ENCODE data around the gene ATP13A3.

DNA sequence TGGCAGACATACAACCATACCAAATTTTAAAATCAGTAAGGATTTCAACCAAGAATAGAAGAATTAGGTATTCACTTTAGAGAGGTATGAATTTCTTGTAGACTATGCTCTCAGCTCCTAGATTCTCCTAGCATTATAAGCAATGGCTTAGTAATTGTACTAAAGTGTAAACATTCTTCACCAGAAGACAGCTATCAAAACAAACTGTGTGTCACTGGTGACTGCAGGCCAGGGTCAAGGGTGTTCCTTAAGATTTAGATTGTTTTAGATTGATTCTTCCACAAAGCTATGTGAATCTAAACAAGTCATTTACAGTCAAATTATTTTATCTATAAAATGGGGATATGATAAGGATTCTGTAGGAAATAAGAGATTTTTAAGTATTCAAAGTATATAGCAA, 64.6 kb downstream of the ATP13A3 start:
- TF ChIP-seq, protein P1, sequence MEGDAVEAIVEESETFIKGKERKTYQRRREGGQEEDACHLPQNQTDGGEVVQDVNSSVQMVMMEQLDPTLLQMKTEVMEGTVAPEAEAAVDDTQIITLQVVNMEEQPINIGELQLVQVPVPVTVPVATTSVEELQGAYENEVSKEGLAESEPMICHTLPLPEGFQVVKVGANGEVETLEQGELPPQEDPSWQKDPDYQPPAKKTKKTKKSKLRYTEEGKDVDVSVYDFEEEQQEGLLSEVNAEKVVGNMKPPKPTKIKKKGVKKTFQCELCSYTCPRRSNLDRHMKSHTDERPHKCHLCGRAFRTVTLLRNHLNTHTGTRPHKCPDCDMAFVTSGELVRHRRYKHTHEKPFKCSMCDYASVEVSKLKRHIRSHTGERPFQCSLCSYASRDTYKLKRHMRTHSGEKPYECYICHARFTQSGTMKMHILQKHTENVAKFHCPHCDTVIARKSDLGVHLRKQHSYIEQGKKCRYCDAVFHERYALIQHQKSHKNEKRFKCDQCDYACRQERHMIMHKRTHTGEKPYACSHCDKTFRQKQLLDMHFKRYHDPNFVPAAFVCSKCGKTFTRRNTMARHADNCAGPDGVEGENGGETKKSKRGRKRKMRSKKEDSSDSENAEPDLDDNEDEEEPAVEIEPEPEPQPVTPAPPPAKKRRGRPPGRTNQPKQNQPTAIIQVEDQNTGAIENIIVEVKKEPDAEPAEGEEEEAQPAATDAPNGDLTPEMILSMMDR (IDR thresholded peaks at IDR 0.05), result no peak
- no peak for TF ChIP-seq POLR2A (IDR thresholded peaks at IDR 0.05)
